Activated CD8-positive, alpha-beta memory T cell treated with anti-CD3 and anti-CD28 coated beads for 1 hour (primary cell): ENCODE data around the gene TMEM35A.
"Not testable (repeated sequence)": the region's sequence is repeated elsewhere in the genome, so short reads cannot be mapped to it uniquely, and the experiment has no call there.

Experiments used
- DNase-seq, 2 donors: peaks; one replicate each; pipeline ENCODE4 v3.0.0-alpha.2; 2020; ENCODE audit warnings: low read depth in 1 of 2; ENCODE audit errors: extremely low read depth in 1 of 2

The TMEM35A gene

GRCh38 chrX:101078716-101079598, at the start of gene TMEM35A:
TSS of gene TMEM35A (plus strand) at chrX:101078879. CDS start at chrX:101079003, 124 bp downstream.
- DNase-seq, result no peak

GRCh38 chrX:101029665-101030064, 49.0 kb upstream of the TMEM35A start:
- no peak for DNase-seq

GRCh38 chrX:101037231-101037630, 41.4 kb upstream of the TMEM35A start:
- DNase-seq, result no peak

GRCh38 chrX:101040197-101040596, 38.5 kb upstream of the TMEM35A start:
- no peak for DNase-seq

- DNase-seq, result no peak
Measured at GRCh38 chrX:101051153-101051548, 27.5 kb upstream of the TMEM35A start.

- peak; percentile 44 to 65 for DNase-seq
Measured at GRCh38 chrX:101051549-101052302, 27.0 kb upstream of the TMEM35A start, which contains the start of gene TRMT2B. TSS of gene TRMT2B (minus strand) at chrX:101052111. CDS start at chrX:101042289, 9,822 bp downstream.

GRCh38 chrX:101056551-101056950, 22.1 kb upstream of the TMEM35A start:
- not testable (repeated sequence) for DNase-seq

- no peak for DNase-seq
Measured at GRCh38 chrX:101057093-101057714, 21.5 kb upstream of the TMEM35A start.

GRCh38 chrX:101062176-101062575, 16.5 kb upstream of the TMEM35A start:
- no peak for DNase-seq

- DNase-seq, result no peak
Measured at GRCh38 chrX:101071582-101071981, 7.1 kb upstream of the TMEM35A start.

- DNase-seq, result no peak
Measured at GRCh38 chrX:101079736-101080270, 1.1 kb downstream of the TMEM35A start.

GRCh38 chrX:101080326-101081124, 1.8 kb downstream of the TMEM35A start:
- DNase-seq, result no peak

- DNase-seq, result no peak
Measured at GRCh38 chrX:101081231-101081630, 2.6 kb downstream of the TMEM35A start.

- no peak for DNase-seq
Measured at GRCh38 chrX:101091817-101092216, 13.1 kb downstream of the TMEM35A start.

- peak; percentile 82 to 84 for DNase-seq
Measured at GRCh38 chrX:101097546-101098453, 19.1 kb downstream of the TMEM35A start, which contains the start of gene CENPI. TSS of gene CENPI (plus strand) at chrX:101098204. CDS start at chrX:101101071, 2,867 bp downstream.

- no peak for DNase-seq
Measured at GRCh38 chrX:101108284-101108683, 29.6 kb downstream of the TMEM35A start.

GRCh38 chrX:101117701-101118100, 39.0 kb downstream of the TMEM35A start:
- DNase-seq, result no peak

GRCh38 chrX:101136235-101136634, 57.6 kb downstream of the TMEM35A start:
- DNase-seq, result no peak
